MV-4-11 (cell line): ENCODE results near the gene BTBD9.
"Not testable (repeated sequence)": the region's sequence is repeated elsewhere in the genome, so short reads cannot be mapped to it uniquely, and the experiment has no call there.

Experiments used
- DNase-seq: peaks from one replicate; lab custom pipeline; 2025; lab: John Stamatoyannopoulos, UW

BTBD9 gene

GRCh38 chr6:38429546-38429945 is 210.2 kb downstream of the BTBD9 start:
- no peak for DNase-seq

DNA sequence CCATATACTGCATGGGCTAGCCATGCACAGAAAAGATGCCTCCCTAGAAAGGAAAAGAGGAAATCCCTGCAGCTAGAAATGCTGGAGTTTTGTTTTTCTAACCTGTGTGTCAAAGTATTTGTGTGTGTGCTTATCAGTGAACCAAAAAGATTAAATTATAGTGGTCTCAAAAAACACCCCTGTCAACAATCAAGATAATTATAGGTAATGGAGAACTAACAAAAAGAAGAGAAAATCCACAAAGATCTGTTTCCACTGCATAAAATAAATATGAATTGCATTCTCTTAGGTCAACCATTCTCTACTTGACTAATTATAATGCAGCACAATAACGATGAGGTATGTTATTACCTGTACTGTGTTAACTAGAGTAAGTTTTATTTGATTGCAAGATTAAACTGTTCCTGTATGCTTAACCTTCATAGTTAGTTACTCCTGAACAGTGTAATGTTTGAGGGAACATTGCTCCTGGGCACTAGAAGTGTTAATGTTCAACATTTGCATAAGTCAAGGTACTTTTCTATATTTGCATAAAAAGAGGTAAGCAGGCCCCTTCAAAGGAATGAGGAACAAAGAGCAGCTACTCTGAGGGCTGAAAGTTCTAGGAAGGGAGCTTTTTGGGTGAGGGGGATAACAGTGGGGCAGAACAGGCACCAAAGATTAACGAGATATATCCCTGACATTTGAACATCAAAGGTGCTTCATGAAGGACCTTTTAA is 212.1 kb downstream of the BTBD9 start:
- no peak for DNase-seq

DNA sequence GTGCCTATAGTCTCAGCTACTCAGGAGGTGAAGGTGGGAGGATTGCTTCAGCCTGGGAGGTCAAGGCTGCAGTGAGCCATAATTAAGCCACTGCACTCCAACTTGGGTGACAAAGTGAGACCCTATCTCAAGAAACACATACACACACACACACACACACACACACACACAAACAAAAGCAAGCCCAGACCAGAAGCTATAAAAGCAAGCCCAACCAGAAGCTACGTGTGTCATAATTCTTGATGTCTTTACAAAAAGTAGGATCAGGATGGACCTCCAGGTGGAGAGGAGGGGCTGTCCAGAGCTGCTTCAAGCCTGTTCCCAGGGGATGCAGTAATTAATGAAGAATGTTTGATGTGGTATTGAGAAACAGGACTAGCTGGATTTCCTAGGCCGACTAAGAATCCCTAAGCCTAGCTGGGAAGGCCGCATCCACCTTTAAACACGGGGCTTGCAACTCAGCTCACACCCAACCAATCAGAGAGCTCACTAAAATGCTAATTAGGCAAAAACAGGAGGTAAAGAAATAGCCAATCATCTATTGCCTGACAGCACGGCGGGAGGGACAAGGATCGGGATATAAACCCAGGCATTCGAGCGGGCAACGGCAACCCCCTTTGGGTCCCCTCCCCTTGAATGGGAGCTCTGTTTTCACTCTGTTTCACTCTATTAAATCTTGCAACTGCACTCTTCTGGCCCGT is 213.8 kb downstream of the BTBD9 start:
- DNase-seq: not testable (repeated sequence)

GRCh38 chr6:38423746-38424145 is 216.0 kb downstream of the BTBD9 start:
- DNase-seq: no peak

DNA sequence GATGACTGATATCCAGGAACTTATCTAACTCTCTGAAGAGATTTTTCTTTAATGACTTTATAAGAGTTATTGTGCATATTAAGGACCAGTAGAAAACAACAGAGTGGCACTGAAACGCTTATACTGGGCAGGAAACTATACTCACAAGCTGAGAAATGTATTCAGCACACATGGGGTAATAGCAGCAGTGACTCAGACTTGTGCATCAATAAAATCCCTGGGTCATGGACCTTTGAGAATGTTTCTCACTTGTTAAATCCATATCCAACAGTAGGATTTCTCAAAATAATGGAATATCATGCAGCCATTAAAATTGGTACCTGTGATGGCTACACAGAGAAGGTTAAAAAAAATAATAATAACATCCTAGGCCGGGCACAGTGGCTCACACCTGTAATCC is 219.5 kb downstream of the BTBD9 start:
- no peak for DNase-seq

GRCh38 chr6:38417521-38417920 is 222.2 kb downstream of the BTBD9 start:
- no peak for DNase-seq

DNA sequence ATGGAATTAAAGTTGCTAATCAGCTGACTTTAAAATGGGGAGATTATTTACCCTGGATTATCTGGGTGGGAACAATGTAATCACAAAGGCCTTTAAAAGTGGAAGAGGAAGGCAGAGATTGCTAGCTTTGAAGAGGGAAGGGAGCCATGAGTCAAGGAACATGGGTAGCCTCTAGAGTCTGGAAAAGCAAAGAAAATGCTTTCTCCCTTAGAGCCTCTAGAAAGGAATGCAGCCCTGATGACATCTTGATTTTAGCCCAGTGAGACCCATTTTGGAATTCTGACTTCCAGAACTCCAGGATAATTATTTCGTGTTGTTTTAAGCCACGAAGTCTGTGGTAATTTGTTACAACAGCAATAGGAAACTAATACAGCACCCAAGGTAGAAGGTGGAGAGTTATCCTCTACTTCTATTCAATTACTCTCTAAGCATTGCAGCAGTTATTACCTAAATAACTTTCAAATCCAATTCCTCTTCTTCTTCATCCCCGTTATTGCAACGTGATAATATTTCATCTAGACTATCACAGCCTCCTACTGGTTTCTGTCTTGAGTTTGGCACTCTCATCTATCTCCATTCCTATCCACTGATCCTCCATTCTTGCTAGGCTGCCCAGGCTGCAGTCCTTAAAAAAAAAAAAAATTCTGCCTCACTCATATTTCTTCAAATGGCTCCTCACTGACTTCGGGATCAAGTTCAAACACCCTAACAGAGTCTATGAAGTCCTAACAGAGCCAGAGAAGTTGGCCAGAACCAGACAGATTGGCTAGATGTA is 224.3 kb downstream of the BTBD9 start:
- DNase-seq: no peak

- no peak for DNase-seq
Observed at GRCh38 chr6:38413102-38413800, 226.5 kb downstream of the BTBD9 start.

- DNase-seq: peak; percentile 51
Observed at GRCh38 chr6:38407192-38407591, 232.5 kb downstream of the BTBD9 start.

DNA sequence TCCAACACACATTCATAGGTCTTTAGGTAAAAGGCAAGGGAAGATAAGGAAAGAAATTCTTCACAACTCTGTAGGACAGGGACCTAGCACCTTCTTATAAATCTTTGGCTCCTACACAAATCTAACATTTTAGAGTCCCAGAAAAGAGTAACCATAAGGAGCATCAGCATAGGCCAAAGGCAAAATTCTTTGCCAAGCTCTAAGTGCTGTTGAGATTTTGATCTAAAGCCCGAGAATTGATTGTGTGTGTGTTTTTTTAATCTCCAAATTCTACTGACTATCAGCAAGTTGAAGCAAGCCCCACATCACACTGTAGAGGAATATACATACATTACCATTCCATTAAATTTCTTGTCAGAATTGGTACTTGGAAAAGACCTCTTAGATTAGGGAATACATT is 233.6 kb downstream of the BTBD9 start:
- DNase-seq: no peak

- DNase-seq: no peak
Observed at GRCh38 chr6:38404900-38405556, 234.7 kb downstream of the BTBD9 start.

DNA sequence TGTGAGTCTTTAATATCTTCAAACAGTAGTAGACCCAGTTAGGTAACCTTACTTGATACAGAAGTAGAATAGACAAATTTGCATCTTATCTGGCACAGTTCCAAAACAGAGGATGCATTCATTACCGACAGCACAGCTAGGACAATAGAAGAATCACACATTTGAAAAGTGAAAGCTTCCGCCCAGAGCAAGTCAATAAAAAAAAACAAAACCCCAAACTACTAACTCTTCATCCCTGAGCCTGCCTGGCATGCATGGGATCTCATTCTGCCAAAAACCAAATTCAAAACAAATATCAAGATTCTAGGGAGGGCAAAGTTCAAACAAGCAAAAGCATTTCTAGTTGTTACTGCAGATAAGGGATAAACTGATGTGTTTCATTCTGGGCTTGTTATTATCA is 235.4 kb downstream of the BTBD9 start:
- DNase-seq: no peak

GRCh38 chr6:38403548-38403947 is 236.2 kb downstream of the BTBD9 start:
- no peak for DNase-seq

DNA sequence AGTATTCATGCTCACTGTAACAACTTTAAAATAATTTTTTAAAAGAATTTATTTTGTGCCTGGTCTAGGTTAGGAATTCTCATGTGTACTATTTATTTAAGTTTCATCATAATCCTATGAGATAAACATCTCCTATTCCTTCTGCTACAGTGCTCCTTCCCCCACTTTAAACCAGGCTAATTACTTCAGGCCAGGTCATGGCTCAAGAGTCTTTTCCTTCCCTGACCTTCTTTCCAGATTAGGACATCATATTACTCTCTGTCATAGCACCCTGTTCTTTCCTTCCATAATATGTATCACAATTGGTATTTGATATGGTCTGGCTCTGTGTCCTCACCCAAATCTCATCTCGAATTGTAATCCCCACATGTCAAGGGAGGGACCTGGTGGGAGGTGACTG is 239.0 kb downstream of the BTBD9 start:
- DNase-seq: no peak

- DNase-seq: no peak
Observed at GRCh38 chr6:38400101-38400500, 239.6 kb downstream of the BTBD9 start.

GRCh38 chr6:38396209-38396608 is 243.5 kb downstream of the BTBD9 start:
- DNase-seq: no peak

- peak; percentile 33 for DNase-seq
Observed at GRCh38 chr6:38393986-38394385, 245.7 kb downstream of the BTBD9 start.

DNA sequence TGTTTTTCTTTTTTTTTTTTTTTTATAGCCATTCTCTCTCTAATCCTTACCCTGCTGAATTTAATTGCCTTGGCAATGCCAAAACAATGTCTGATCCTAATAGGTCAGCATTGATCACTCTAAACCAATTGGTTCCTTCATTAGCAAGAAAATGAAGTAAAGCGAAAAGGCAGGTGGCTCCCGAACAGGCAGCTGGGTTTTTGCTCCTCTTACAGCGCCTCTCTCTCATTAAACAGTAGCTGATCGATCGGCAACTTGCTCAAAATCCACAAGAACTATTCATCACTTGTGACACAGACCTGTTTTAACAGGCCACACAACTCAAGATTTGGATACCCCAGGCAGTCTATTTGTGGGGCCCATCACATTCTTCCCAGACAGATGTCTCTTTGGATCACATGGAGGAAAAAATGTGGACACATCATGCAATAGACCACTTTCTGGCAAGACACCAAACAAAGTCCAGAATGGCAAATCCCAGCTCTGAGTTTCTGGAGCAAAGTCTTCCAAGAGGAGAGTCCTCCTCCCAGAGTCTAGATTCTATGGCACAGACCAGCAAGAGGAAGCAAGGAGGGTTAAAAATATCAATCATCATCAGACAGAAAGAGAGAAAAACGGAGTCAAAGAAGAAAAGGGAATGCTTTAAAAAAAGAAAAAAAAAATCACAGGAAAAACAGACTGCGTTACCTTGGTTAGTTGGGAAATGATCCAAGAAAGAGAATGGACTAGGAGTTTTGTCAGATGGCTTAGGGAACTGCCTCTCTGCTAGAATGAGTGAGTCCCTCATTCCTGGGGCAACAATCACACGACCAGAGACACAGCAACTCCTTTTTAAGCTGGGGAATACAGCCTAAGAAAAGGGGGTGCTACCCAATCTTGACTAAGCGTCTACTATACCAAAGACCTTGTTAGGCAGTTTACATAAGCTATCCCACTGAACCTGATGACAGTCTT is 247.8 kb downstream of the BTBD9 start:
- no peak for DNase-seq

- no peak for DNase-seq
Observed at GRCh38 chr6:38391206-38391605, 248.5 kb downstream of the BTBD9 start.

DNA sequence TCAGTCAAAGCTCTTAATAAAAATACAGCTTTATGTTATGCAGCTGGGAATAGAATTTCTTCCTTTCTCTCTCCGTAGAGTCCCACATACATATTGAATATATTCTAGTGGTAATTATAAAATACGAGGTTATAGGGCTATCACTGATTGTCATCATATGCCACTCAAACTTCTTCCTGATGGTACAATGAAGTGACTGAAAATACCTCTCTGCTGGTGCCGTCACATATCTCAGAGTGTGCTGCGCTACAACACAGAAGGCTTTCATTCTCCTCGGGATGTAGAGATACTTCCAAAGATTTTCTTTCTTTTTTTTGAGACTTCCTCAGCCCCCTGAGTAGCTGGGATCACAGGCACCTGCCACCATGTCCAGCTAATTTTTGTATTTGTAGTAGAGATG is 249.9 kb downstream of the BTBD9 start:
- no peak for DNase-seq

DNA sequence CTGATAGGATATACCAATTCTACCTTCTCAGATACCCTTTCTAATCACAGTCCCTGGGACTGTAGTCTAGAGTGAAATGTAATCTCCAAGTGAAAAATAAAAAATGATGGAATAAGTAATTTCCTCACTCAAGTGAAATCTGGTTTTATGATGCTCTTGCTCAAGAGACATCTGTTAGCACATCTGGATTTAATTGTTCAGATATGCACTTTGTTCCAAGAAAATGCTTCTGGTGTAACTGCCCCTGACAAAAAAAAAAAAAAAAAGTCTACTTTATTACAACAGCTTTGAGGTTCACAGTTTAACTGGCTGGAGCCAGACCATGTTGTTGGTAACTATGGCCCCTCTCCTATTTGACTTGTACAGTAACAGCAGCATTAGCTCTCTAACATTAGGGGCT is 251.8 kb downstream of the BTBD9 start:
- DNase-seq: peak; percentile 74
